ENCODE measurements around the gene TEP1.
"Not testable (repeated sequence)": the region's sequence is repeated elsewhere in the genome, so short reads cannot be mapped to it uniquely, and the experiment has no call there.

TEP1 gene

GRCh38 chr14:20350860-20351259, 62.4 kb downstream of the TEP1 start:
- TF ChIP-seq ZNF274 (IDR thresholded peaks at IDR 0.05; ENCODE audit: low read depth, low read length): no peak
- H3K4me3 ChIP-seq (ENCODE audit: low read length): no peak overlapping the region

GRCh38 chr14:20350282-20350681, 63.0 kb downstream of the TEP1 start:
- H3K4me3 ChIP-seq (ENCODE audit: low read length): no peak overlapping the region
- no peak for TF ChIP-seq ZNF274 (IDR thresholded peaks at IDR 0.05; ENCODE audit: low read depth, low read length)

- H3K4me3 ChIP-seq (ENCODE audit: low read length): no peak overlapping the region
- TF ChIP-seq ZNF274 (IDR thresholded peaks at IDR 0.05; ENCODE audit: low read depth, low read length): no peak
Measured at GRCh38 chr14:20347747-20348146, 65.6 kb downstream of the TEP1 start.

- no peak overlapping the region for H3K4me3 ChIP-seq (ENCODE audit: low read length)
- no peak for TF ChIP-seq ZNF274 (IDR thresholded peaks at IDR 0.05; ENCODE audit: low read depth, low read length)
Measured at GRCh38 chr14:20346713-20347112, 66.6 kb downstream of the TEP1 start.

- TF ChIP-seq ZNF274 (IDR thresholded peaks at IDR 0.05; ENCODE audit: low read depth, low read length): no peak
- H3K4me3 ChIP-seq (ENCODE audit: low read length): no peak overlapping the region
Measured at GRCh38 chr14:20345366-20345765, 67.9 kb downstream of the TEP1 start.

- TF ChIP-seq ZNF274 (IDR thresholded peaks at IDR 0.05; ENCODE audit: low read depth, low read length): no peak
- H3K4me3 ChIP-seq (ENCODE audit: low read length): peak overlapping the region; percentile 90
Measured at GRCh38 chr14:20343862-20344220, 69.5 kb downstream of the TEP1 start.

DNA sequence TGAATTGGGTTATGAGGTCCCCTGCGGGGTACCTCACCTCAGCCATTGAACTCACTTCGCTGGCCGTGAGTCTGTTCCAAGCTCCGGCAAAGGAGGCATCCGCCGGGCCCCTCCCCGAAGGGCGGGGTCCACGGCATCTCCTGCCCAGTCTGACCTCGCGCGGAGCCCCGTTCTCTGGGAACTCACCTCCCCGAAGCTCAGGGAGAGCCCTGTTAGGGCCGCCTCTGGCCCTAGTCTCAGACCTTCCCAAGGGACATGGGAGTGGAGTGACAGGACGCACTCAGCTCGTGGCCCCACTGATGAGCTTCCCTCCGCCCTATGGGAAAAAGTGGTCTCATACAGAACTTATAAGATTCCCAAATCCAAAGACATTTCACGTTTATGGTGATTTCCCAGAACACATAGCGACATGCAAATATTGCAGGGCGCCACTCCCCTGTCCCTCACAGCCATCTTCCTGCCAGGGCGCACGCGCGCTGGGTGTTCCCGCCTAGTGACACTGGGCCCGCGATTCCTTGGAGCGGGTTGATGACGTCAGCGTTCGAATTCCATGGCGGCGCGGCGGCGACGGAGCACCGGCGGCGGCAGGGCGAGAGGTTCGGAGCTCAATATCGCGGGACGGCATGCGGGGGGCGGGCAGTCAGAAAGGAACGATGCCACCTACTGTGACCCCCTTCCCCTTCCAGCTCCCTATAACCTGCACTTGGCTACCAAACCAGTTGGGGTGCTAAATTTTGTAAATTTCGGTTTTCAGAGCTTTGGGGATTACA, 70.0 kb downstream of the TEP1 start, which contains the start of gene PARP2:
Gene PARP2 (plus strand): TSS at position 544 of the 770 bp plus-strand sequence. CDS start 7 bp downstream, at position 551.
- no peak for TF ChIP-seq ZNF274 (IDR thresholded peaks at IDR 0.05; ENCODE audit: low read depth, low read length)
- H3K4me3 ChIP-seq (ENCODE audit: low read length): peak within 1 kb of the TSS; percentile 90

GRCh38 chr14:20341646-20342045, 71.7 kb downstream of the TEP1 start:
- peak overlapping the region; percentile 90; the same call in 1 of the 2 replicates for H3K4me3 ChIP-seq (ENCODE audit: low read length)
- no peak for TF ChIP-seq ZNF274 (IDR thresholded peaks at IDR 0.05; ENCODE audit: low read depth, low read length)

GRCh38 chr14:20341032-20341431, 72.3 kb downstream of the TEP1 start:
- H3K4me3 ChIP-seq (ENCODE audit: low read length): not testable (repeated sequence)

- no peak overlapping the region for H3K4me3 ChIP-seq (ENCODE audit: low read length)
Measured at GRCh38 chr14:20334017-20334416, 79.3 kb downstream of the TEP1 start.

GRCh38 chr14:20333494-20333841, 79.8 kb downstream of the TEP1 start:
- peak overlapping the region; percentile 100; the same call in 1 of the 2 replicates for H3K4me3 ChIP-seq (ENCODE audit: low read length)
- TF ChIP-seq ZNF274 (IDR thresholded peaks at IDR 0.05; ENCODE audit: low read depth, low read length): no peak

More at GRCh38 chr14:20334017-20334416, 79.3 kb downstream of the TEP1 start:
- no peak for TF ChIP-seq ZNF274 (IDR thresholded peaks at IDR 0.05; ENCODE audit: low read depth, low read length)

- no peak for TF ChIP-seq ZNF274 (IDR thresholded peaks at IDR 0.05; ENCODE audit: low read depth, low read length)
- peak within 1 kb of the TSS; percentile 100 for H3K4me3 ChIP-seq (ENCODE audit: low read length)
Measured at GRCh38 chr14:20332788-20333493, 80.4 kb downstream of the TEP1 start, which contains the start of gene CCNB1IP1. Gene CCNB1IP1 (minus strand): TSS chr14:20333279. CDS start chr14:20316523, 16,756 bp downstream.

GRCh38 chr14:20332431-20332787, 80.9 kb downstream of the TEP1 start:
- TF ChIP-seq ZNF274 (IDR thresholded peaks at IDR 0.05; ENCODE audit: low read depth, low read length): no peak
- H3K4me3 ChIP-seq (ENCODE audit: low read length): peak overlapping the region; percentile 100

DNA sequence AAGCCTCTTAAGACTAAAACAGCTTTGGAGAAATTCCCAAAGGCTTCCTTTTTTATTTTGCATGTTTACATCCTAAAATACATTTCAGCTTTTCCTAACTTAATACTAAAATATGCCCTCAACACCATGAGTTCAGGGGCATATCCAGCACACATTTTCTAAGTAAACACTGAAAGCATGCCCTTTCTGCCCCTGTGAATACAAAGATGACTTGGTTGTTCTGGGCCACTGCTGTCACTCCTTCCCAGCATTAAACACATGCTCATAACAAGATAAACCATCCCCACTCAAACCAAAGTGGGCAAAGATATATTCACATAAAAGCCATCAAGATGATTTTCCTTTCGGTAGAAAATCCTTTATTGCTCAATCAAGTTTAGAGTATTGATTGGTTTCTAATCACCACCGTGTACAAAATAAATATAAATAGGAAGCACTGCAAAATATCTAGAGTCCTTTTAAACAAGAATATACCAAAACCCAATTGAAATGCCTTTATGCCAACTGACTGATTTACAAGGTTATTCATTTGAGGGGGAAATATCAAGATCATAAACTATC, 82.2 kb downstream of the TEP1 start:
- H3K4me3 ChIP-seq (ENCODE audit: low read length): peak overlapping the region; percentile 31; the same call in 1 of the 2 replicates

DNA sequence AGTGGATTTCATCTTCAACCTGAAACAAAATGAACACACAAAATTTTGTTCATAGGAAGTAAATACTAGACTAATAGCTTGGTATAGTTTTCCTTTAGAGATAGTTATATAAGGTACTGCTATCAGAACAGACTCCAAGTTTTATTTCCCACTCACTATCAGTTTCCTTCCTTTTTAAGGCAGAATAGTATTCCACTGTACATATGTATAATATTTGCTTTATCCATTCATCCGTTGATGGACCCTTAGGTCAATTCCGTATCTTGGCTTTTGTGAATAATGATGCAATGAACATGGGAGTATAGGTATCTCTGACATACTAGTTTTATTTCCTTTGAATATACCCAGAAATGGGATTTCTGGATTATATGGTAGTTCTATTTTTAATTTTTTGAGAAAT, 83.9 kb downstream of the TEP1 start:
- H3K4me3 ChIP-seq (ENCODE audit: low read length): no peak overlapping the region
- no peak for TF ChIP-seq ZNF274 (IDR thresholded peaks at IDR 0.05; ENCODE audit: low read depth, low read length)

More for the DNA sequence above, 82.2 kb downstream of the TEP1 start:
- no peak for TF ChIP-seq ZNF274 (IDR thresholded peaks at IDR 0.05; ENCODE audit: low read depth, low read length)
